ENCODE data around the gene ATP1B4. TPM values are rescaled to one million over a fixed set of nuclear protein-coding genes. Genes with fewer than 3 reads are reported as not detected.

ATP1B4 gene
- polyA plus RNA-seq, 1 donor (not counting 4 experiments of a cell fraction or from before 2014, with no cell fraction given): not detected

- H3K9ac ChIP-seq (ENCODE audit: control insufficient read depth, extremely low read depth, insufficient read depth, low read length): no peak overlapping the region
- H3K79me2 ChIP-seq (ENCODE audit: control insufficient read depth, insufficient read depth, low read length): no peaks in the 10 kb centered on the region
- H3K9me3 ChIP-seq (ENCODE audit: control insufficient read depth, low read depth, low read length): no peaks in the 10 kb centered on the region
- no peak overlapping the region for H3K27ac ChIP-seq (ENCODE audit: control insufficient read depth, insufficient read depth, low read length)
- H4K20me1 ChIP-seq (ENCODE audit: control insufficient read depth, extremely low read depth, insufficient read depth, low read length): no peaks in the 10 kb centered on the region
- dilution Hi-C loops (cut with MboI; ENCODE audit: extremely low pct_ligation_motif_present, low sequenced_read_pairs): no loop called here
- DNase-seq (ENCODE audit: low read depth, low spot score) (no peak), FAIRE-seq (no peak)
- no peak overlapping the region for H3K4me3 ChIP-seq (ENCODE audit: control insufficient read depth in 2 of 3, extremely low read depth in 1 of 3, insufficient read depth in 2 of 3, low read depth in 1 of 3, low read length in 3 of 3)
- no peaks in the 10 kb centered on the region for H3K4me1 ChIP-seq (ENCODE audit: control insufficient read depth, extremely low read depth, insufficient read depth, low read length)
- no peak overlapping the region for H3K4me2 ChIP-seq (ENCODE audit: control insufficient read depth, extremely low read depth, insufficient read depth, low read depth, low read length)
- H3K27me3 ChIP-seq (ENCODE audit: control insufficient read depth, extremely low read depth, insufficient read depth, low read length): peaks cover 3% of the 10 kb centered on the region
- no peak overlapping the region for H2AFZ ChIP-seq (ENCODE audit: control insufficient read depth, low read length)
- TF ChIP-seq CTCF (optimal IDR thresholded peaks at IDR 0.05 in 1 of 3, IDR thresholded peaks at IDR 0.05 in 1 of 3, conservative IDR thresholded peaks at IDR 0.05 in 1 of 3; ENCODE audit: extremely low read depth in 1 of 3, insufficient read depth in 2 of 3, low read length in 3 of 3): no peak
- no peak for TF ChIP-seq EZH2 (IDR thresholded peaks at IDR 0.05; ENCODE audit: low read length)
- H3K9me1 ChIP-seq (ENCODE audit: control insufficient read depth, extremely low read depth, insufficient read depth, low read length): no peaks in the 10 kb centered on the region
- no peaks in the 10 kb centered on the region for H3K36me3 ChIP-seq (ENCODE audit: control insufficient read depth in 2 of 2, extremely low read depth in 1 of 2, insufficient read depth in 2 of 2, low read length in 2 of 2)
These were observed 40.2 kb upstream of the ATP1B4 start for GRCh38 chrX:120321520-120322281.

- H3K4me2 ChIP-seq (ENCODE audit: control insufficient read depth, extremely low read depth, insufficient read depth, low read depth, low read length): no peak overlapping the region
- no peak for FAIRE-seq
- H3K9ac ChIP-seq (ENCODE audit: control insufficient read depth, extremely low read depth, insufficient read depth, low read length): no peak overlapping the region
- H2AFZ ChIP-seq (ENCODE audit: control insufficient read depth, low read length): no peak overlapping the region
- no peak overlapping the region for H3K4me3 ChIP-seq (ENCODE audit: control insufficient read depth in 2 of 3, extremely low read depth in 1 of 3, insufficient read depth in 2 of 3, low read depth in 1 of 3, low read length in 3 of 3)
- H3K36me3 ChIP-seq (ENCODE audit: control insufficient read depth in 2 of 2, extremely low read depth in 1 of 2, insufficient read depth in 2 of 2, low read length in 2 of 2): no peaks in the 10 kb centered on the region
- no peaks in the 10 kb centered on the region for H3K9me1 ChIP-seq (ENCODE audit: control insufficient read depth, extremely low read depth, insufficient read depth, low read length)
- H3K27ac ChIP-seq (ENCODE audit: control insufficient read depth, insufficient read depth, low read length): no peak overlapping the region
- dilution Hi-C loops (cut with MboI; ENCODE audit: extremely low pct_ligation_motif_present, low sequenced_read_pairs): no loop called here
- H3K9me3 ChIP-seq (ENCODE audit: control insufficient read depth, low read depth, low read length): no peaks in the 10 kb centered on the region
- TF ChIP-seq CTCF (optimal IDR thresholded peaks at IDR 0.05 in 1 of 3, IDR thresholded peaks at IDR 0.05 in 1 of 3, conservative IDR thresholded peaks at IDR 0.05 in 1 of 3; ENCODE audit: extremely low read depth in 1 of 3, insufficient read depth in 2 of 3, low read length in 3 of 3) (no peak), EZH2 (IDR thresholded peaks at IDR 0.05; ENCODE audit: low read length) (no peak)
- H4K20me1 ChIP-seq (ENCODE audit: control insufficient read depth, extremely low read depth, insufficient read depth, low read length): no peaks in the 10 kb centered on the region
- no peaks in the 10 kb centered on the region for H3K27me3 ChIP-seq (ENCODE audit: control insufficient read depth, extremely low read depth, insufficient read depth, low read length)
- DNase-seq (ENCODE audit: low read depth, low spot score): no peak
- no peaks in the 10 kb centered on the region for H3K79me2 ChIP-seq (ENCODE audit: control insufficient read depth, insufficient read depth, low read length)
- no peaks in the 10 kb centered on the region for H3K4me1 ChIP-seq (ENCODE audit: control insufficient read depth, extremely low read depth, insufficient read depth, low read length)
These were observed 30.8 kb upstream of the ATP1B4 start for GRCh38 chrX:120331116-120331515.

Measured in keratinocyte (primary cell).